HG03045 (cell line): Measurements from ENCODE around the gene SLC28A2.
"Not testable (repeated sequence)": the region's sequence is repeated elsewhere in the genome, so short reads cannot be mapped to it uniquely, and the experiment has no call there.

Source experiments
- ATAC-seq: cut with Tn5 transposase; IDR thresholded peaks from one replicate; pipeline ENCODE4 v1.9.1; 2021; ENCODE audit warnings: mild to moderate bottlenecking, moderate library complexity; ENCODE audit not compliant: unreplicated experiment

The SLC28A2 gene

GRCh38 chr15:45251888-45252287, at the start of gene SLC28A2:
Gene SLC28A2 (plus strand): TSS chr15:45252234. CDS start chr15:45253216, 982 bp downstream.
- no peak for ATAC-seq

- ATAC-seq = no peak
Observed at GRCh38 chr15:45203182-45203581, 48.9 kb upstream of the SLC28A2 start.

GRCh38 chr15:45205192-45205591, 46.8 kb upstream of the SLC28A2 start:
- ATAC-seq = no peak

GRCh38 chr15:45212493-45212892, 39.5 kb upstream of the SLC28A2 start:
- no peak for ATAC-seq

- ATAC-seq = no peak
Observed at GRCh38 chr15:45221053-45221599, 30.9 kb upstream of the SLC28A2 start.

GRCh38 chr15:45221967-45222366, 30.1 kb upstream of the SLC28A2 start:
- no peak for ATAC-seq

GRCh38 chr15:45224621-45225217, 27.3 kb upstream of the SLC28A2 start:
- no peak for ATAC-seq

GRCh38 chr15:45225506-45226273, 26.3 kb upstream of the SLC28A2 start:
- no peak for ATAC-seq

- ATAC-seq = no peak
Observed at GRCh38 chr15:45228931-45229330, 23.1 kb upstream of the SLC28A2 start.

- ATAC-seq = no peak
Observed at GRCh38 chr15:45230245-45230965, 21.6 kb upstream of the SLC28A2 start.

- no peak for ATAC-seq
Observed at GRCh38 chr15:45231132-45231531, 20.9 kb upstream of the SLC28A2 start.

GRCh38 chr15:45231864-45232562, 20.0 kb upstream of the SLC28A2 start:
- no peak for ATAC-seq

GRCh38 chr15:45234562-45235235, 17.3 kb upstream of the SLC28A2 start:
- ATAC-seq = no peak

GRCh38 chr15:45236806-45237205, 15.2 kb upstream of the SLC28A2 start:
- ATAC-seq = not testable (repeated sequence)

- ATAC-seq = no peak
Observed at GRCh38 chr15:45242289-45242688, 9.7 kb upstream of the SLC28A2 start.

GRCh38 chr15:45249125-45249780, 2.8 kb upstream of the SLC28A2 start:
- ATAC-seq = no peak

GRCh38 chr15:45253330-45253729, 1.3 kb downstream of the SLC28A2 start:
- ATAC-seq = no peak

- ATAC-seq = no peak
Observed at GRCh38 chr15:45254405-45254804, 2.4 kb downstream of the SLC28A2 start.

- not testable (repeated sequence) for ATAC-seq
Observed at GRCh38 chr15:45254824-45255223, 2.8 kb downstream of the SLC28A2 start.

- no peak for ATAC-seq
Observed at GRCh38 chr15:45259796-45260195, 7.8 kb downstream of the SLC28A2 start.
